Measurements from ENCODE around the gene HABP2. TPM values are rescaled to one million over a fixed set of nuclear protein-coding genes. Genes with fewer than 3 reads are reported as not detected.
A peak's percentile ranks its signal among the peaks of the same experiment; 100 is the strongest.

HABP2 gene
- total and polyA plus RNA-seq, 9 of the 15 experiments (the other 6 are each of a cell fraction or from before 2014, with no cell fraction given): 0.09 TPM; not detected in 8

DNA sequence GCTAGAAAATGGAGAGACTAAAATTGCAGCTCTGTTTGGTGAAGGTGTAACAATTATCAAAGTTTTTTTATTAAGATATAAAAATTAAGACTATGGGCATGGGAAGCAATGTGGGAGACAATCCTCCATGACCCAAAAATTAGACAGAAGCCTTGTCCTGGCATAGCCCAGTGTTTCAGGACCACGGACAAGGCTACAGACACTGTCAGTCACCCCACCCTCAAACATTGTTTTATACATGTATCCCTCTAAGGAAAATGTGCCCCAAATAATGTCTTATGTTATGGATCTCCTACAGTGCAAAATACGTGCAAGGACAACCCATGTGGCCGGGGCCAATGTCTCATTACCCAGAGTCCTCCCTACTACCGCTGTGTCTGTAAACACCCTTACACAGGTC, 24.0 kb downstream of the HABP2 start:
- 0% methylated on average over 4 of the region's 4 CpGs for WGBS (ENCODE audit: insufficient coverage, low coverage, missing lambda C conversion rate)
- POLR2A ChIA-PET: no interaction called here
- H4K20me1 ChIP-seq (replicated peaks; ENCODE audit: control insufficient read depth, insufficient read depth, low read length): no peaks in the 10 kb centered on the region; the same call in 1 of the 2 replicates
- no peak overlapping the region for H3K4me2 ChIP-seq (ENCODE audit: insufficient read depth, low read length)
- no peaks in the 10 kb centered on the region for H3K9me3 ChIP-seq (replicated peaks; ENCODE audit: control insufficient read depth, insufficient read depth, low read depth, low read length)
- H3K9ac ChIP-seq (ENCODE audit: insufficient read depth in 1 of 2, low read depth in 2 of 2, low read length in 2 of 2): no peak overlapping the region
- H3K27me3 ChIP-seq (ENCODE audit: control insufficient read depth in 2 of 2, insufficient read depth in 2 of 2, low read length in 2 of 2): no peaks in the 10 kb centered on the region; a peak in 1 of 5 replicates
- ATAC-seq (0 out of 3 replicates have a peak, but pooled peaks have one; percentile 48), FAIRE-seq (no peak), DNase-seq (ENCODE audit: extremely low read depth in 1 of 4, low spot score in 3 of 4) (peak in 3 of 4 experiments; percentile 9 to 14 (median 13))
- no peaks in the 10 kb centered on the region for H3K4me1 ChIP-seq (replicated peaks in 1 of 2; ENCODE audit: control insufficient read depth in 2 of 2, insufficient read depth in 2 of 2, low read length in 2 of 2)
- H3K9me1 ChIP-seq (ENCODE audit: control insufficient read depth, insufficient read depth, low read length): no peaks in the 10 kb centered on the region
- H3K79me2 ChIP-seq (ENCODE audit: control insufficient read depth, insufficient read depth, low read length): no peaks in the 10 kb centered on the region
- CTCF ChIA-PET (ENCODE audit: low intra/inter-chr PET ratio): no interaction called here
- in situ Hi-C loops (cut with MboI): no loop called here
- H3K36me3 ChIP-seq (ENCODE audit: control insufficient read depth, insufficient read depth, low read length): no peaks in the 10 kb centered on the region
- no peak overlapping the region for H3K4me3 ChIP-seq
- no peak overlapping the region for H3K27ac ChIP-seq (ENCODE audit: extremely low read depth, low read depth, low read length)
- intact Hi-C loops (cut with micrococcal nuclease): no loop called here
- H2AFZ ChIP-seq (ENCODE audit: low read depth, low read length): no peak overlapping the region
- TF ChIP-seq, protein P1, sequence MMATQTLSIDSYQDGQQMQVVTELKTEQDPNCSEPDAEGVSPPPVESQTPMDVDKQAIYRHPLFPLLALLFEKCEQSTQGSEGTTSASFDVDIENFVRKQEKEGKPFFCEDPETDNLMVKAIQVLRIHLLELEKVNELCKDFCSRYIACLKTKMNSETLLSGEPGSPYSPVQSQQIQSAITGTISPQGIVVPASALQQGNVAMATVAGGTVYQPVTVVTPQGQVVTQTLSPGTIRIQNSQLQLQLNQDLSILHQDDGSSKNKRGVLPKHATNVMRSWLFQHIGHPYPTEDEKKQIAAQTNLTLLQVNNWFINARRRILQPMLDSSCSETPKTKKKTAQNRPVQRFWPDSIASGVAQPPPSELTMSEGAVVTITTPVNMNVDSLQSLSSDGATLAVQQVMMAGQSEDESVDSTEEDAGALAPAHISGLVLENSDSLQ (IDR thresholded peaks at IDR 0.05): peak; percentile 48; the same call in 1 of the 2 replicates
- peak; percentile 84 for TF ChIP-seq EHMT2 (IDR thresholded peaks at IDR 0.05)
- no peak for TF ChIP-seq CBX1 (IDR thresholded peaks at IDR 0.05; ENCODE audit: low read depth)
- TF ChIP-seq, protein P2, sequence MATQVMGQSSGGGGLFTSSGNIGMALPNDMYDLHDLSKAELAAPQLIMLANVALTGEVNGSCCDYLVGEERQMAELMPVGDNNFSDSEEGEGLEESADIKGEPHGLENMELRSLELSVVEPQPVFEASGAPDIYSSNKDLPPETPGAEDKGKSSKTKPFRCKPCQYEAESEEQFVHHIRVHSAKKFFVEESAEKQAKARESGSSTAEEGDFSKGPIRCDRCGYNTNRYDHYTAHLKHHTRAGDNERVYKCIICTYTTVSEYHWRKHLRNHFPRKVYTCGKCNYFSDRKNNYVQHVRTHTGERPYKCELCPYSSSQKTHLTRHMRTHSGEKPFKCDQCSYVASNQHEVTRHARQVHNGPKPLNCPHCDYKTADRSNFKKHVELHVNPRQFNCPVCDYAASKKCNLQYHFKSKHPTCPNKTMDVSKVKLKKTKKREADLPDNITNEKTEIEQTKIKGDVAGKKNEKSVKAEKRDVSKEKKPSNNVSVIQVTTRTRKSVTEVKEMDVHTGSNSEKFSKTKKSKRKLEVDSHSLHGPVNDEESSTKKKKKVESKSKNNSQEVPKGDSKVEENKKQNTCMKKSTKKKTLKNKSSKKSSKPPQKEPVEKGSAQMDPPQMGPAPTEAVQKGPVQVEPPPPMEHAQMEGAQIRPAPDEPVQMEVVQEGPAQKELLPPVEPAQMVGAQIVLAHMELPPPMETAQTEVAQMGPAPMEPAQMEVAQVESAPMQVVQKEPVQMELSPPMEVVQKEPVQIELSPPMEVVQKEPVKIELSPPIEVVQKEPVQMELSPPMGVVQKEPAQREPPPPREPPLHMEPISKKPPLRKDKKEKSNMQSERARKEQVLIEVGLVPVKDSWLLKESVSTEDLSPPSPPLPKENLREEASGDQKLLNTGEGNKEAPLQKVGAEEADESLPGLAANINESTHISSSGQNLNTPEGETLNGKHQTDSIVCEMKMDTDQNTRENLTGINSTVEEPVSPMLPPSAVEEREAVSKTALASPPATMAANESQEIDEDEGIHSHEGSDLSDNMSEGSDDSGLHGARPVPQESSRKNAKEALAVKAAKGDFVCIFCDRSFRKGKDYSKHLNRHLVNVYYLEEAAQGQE (IDR thresholded peaks at IDR 0.05; ENCODE audit: borderline replicate concordance): peak; percentile 93
- TF ChIP-seq, protein P2 (CRISPR knock-in tag; IDR thresholded peaks at IDR 0.05; ENCODE audit: low read depth): peak; percentile 83
- peak; percentile 66; the same call in 1 of the 2 replicates for TF ChIP-seq MIER1 (IDR thresholded peaks at IDR 0.05; ENCODE audit: low read depth)
- BruUV-seq (replicated peaks): no TSS peak
